GM18858 (cell line): ENCODE measurements around the gene EHD4.

Experiments used
- ATAC-seq: cut with Tn5 transposase; IDR thresholded peaks from one replicate; pipeline ENCODE4 v1.9.1; 2021; ENCODE audit not compliant: unreplicated experiment

Gene EHD4

GRCh38 chr15:41882689-41883483, 89.5 kb downstream of the EHD4 start:
- ATAC-seq, result no peak

DNA sequence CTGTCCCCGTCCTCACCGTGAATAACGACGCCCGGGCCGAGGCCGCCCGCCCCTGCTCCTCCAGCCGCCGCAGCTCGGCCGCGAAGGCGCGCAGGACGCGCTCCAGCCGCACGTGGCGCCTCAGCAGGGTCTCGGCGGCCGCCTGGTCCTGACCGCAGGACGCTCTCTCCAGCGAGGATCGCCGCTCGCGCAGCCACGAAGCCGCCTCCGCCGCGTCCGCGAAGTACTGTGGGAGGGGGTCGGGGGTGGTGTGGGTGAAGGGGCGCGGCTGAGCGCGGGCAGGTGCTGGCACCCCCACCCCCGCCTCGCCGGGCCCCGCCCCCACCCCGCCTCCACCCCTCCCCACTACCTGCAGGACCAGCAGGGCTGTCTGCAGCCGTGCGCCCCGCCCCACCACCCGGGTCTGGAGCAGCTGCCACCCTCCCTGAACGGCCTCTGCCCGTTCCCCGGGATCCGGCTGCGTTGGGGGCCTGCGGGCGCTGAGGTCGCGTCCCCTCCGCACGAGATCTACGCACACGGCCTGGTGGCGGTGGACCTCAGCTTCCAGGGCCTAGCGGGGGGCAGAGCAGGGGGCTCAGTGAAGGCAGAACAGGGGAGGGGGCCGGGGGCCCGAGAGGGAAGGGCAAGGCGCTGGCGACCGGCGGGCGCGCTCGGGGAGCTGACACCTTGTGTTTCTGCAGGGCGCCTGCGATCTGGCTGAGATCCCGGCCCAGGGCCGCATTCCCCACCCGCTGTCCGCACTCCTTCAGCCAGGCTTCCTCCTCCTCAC, 90.3 kb downstream of the EHD4 start:
- ATAC-seq, result no peak

DNA sequence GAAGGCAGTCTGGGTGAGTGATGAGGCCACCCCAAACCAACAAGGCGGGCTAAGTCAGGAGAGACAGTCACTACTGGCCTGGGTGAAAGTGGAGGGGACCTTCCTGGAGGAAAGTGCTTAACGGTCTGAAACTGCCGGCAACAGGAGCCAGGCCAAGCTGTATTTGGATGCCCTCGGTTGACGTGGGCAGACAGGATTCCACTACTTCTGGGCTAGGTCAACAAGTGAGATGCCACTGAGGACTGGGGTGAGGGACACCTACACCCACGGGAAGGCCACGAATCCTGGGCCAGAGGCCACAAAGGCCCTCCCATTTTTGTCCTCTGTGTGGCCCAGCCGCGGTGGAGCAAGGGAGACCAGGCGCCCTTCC, 90.8 kb downstream of the EHD4 start:
- no peak for ATAC-seq

DNA sequence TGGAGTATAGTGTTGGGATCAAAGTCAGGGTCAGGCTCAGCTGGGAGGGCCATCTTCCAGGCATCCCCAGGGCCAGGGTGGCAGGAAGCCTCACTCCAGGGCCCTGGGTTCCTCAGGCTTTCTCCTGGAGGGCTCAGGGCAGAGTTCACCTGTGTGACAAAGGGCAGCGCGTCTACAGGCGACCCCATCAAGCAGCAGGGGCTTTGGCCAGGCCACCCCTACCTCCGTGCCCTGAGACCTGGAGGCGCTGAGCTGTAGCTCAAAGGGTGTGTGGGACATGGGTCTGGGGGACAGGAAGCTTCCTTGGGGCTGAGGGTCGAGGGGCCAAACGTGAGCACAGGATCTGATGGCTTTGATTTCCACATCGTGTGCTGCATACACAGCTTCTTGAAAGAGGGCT, 91.3 kb downstream of the EHD4 start:
- ATAC-seq, result no peak

- ATAC-seq, result no peak
Measured at GRCh38 chr15:41880156-41880877, 92.0 kb downstream of the EHD4 start.

DNA sequence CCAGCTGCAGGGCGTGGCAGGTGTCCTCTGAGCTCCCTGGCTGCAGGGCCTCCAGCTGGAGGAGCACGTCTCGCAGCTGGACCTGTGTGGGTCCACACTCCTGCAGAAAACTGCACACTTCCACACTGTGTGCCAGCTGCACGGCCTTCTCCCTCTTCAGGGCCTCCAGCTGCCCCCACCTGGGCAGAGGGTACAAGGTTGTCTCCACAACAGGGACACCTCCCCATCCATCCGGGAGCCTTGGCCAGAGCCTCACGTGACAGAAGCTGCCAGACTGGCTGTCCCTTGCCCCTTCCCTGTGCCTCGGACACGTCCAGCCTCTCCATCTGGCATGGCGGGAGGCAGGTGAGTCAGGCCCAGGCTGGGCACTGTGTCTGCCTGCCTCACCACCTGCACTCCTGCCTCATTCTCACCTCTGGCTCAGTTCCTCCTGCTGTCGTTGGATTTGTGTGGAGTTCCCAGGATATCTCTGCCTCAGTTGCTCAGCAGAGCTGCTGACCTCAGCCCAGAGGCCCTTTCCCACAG, 93.0 kb downstream of the EHD4 start:
- no peak for ATAC-seq

DNA sequence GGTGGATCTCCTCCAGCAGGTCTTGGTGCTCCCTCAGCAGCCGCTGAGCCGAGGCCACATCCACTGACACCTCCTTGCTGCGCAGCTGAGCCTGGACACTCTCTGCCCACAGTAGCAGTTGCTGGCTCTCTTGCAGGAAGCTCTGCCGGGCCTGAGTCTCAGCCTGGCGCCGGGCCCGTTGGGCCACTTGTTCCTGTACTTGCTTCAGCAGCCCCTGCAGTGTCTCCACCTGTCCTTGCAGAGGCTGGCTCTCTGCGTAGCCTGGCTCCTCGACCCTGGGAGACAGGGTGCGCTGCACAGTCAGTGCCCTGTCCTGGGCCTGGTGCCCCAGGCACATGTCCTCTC, 94.0 kb downstream of the EHD4 start:
- ATAC-seq, result no peak

DNA sequence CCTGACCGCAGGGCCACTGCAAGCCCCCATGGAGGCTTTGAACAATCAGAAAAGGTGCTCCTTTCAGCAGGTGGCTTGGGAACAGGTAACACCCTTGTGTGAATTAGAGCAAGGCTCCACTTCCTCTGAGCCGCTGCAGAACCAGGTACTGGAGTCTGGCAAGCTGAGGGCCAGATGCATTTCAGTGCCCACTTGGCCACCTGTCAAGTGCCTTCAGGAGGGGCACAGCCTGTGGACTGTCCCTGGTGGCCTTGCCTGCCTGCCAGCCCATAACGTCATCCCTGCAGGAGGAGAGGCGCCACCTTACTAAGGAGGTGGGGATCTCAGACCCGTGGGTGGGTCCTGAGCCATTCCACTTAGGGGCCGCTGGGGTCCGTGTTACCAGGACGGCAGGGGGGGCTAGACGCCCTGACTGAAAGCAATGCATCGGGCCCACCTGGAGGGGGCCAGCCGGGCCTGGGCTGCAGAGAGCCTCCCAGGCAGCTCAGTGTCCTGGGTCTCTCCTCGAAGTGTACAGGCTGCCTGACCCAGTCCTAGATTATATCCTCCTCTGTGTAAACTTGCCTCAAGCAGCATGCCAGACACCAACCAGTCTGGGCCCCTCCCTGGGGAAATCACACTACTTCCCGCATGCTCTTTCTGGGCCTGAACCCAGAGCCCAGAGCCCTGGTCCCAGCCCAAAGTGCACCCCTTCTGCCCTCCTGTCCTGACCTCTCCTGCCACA, 94.6 kb downstream of the EHD4 start:
- no peak for ATAC-seq

- ATAC-seq, result no peak
Measured at GRCh38 chr15:41876689-41877088, 95.7 kb downstream of the EHD4 start.

- no peak for ATAC-seq
Measured at GRCh38 chr15:41876007-41876406, 96.3 kb downstream of the EHD4 start.

DNA sequence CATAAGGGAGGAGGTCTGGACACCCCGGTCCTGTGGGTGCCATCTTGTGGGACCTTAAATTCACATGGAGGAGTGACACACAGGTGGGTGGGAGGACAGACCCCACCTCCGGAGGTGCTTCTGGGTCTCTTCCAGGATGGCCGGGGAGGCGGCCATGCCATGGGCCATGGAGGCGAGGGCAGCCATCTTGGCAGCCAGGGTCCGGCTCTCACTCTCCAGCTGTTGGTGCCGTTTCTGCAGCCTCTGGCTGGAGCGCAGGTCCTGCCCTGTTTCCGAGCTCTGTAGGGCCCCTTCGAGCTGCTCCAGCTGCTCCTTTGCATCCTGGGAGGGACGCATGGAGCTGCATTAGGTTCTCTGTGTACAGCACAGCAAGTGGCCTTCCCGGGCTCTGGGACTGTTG, 97.6 kb downstream of the EHD4 start:
- ATAC-seq, result no peak

DNA sequence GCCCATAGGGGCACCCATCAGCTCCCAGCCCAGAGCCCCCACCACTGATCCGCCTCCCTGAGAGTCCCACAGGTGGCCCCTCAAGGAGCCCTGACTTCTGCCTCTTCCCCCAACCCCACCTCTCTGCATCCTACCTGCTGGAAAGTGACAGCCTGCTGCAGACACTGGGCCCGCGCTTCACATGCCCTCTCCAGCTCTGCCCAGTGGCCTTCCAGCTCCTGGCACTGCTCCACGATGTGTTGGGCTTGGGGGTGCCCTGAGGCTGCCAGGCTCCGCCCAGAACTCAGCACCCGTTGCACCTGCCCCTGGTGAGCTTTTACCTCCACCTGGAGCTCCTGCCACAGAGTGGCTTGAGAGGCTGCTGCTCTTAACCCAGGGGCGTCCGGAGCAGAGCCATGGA, 98.6 kb downstream of the EHD4 start:
- ATAC-seq, result no peak

DNA sequence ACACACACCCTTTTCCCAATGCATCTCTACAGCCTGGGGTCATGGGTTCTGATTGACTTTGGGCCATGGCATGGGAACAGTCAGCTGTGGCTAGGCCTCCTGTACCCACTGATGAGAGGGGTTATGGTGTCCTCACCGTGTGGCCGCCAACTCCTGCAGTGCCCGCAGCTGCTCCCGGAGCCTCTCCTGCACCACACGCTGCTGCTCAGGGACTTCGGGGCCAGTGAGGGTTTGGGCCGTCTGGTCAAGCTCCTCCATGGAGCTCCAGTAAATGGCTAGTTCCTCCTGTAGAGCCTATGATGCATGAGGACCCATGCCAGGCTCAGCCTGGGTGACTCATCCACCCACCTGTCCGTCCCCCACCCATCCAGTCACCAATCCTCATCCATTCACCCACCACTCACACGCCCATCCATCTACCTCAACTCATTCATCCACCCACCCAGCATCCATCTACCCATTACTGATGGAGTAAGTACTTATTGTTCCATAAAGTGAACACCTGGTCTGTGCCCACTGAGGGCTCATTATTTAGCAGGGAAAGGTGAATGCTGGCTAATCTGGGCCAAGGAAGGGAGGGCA, 100.1 kb downstream of the EHD4 start:
- no peak for ATAC-seq

GRCh38 chr15:41871175-41871905, 101.0 kb downstream of the EHD4 start:
- no peak for ATAC-seq

- no peak for ATAC-seq
Measured at GRCh38 chr15:41870689-41871081, 101.7 kb downstream of the EHD4 start.

DNA sequence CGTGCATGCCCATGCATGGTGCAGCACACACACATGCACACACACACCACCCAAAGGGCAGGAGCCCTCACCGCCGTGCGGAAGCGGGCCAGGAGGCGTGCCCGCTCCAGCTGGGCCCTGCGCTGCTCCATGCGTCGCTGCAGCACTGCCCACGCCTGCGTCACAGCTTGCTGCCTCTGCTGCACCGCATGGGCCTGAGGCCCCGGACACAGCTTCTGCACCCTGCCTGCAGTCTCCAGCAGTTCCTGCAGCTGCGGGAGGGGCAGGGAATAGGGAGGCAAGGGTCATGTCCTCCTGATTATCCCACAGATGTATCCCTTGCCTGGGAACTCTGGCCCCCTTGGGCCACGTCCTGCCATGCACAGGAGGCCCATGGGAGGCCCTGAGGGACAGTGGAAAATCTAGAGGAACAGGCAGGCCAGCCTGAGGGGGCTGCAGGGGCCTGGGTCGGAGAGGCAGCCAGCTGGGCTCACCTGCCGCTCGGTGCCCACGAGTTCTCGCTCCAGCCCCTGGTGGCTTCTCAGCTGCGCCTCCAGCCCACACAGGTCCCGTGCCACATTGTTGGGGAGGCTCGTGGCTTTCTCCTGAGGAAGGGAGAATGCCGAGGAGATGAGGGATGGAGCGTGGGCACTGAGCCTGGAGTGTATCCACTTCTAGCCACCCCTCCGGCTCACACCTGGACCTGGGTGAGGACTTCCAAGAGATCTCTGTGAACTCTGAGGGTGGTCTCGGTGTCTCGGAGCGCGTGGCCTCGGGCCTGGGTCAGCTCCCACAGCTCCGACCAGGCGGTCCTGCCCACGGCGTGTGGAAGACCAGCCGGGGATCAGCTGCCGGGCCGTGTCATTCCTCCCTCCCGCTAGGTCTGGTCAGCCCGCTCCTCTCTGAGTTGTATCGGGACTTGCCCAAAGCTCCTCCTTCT, 102.3 kb downstream of the EHD4 start:
- no peak for ATAC-seq

DNA sequence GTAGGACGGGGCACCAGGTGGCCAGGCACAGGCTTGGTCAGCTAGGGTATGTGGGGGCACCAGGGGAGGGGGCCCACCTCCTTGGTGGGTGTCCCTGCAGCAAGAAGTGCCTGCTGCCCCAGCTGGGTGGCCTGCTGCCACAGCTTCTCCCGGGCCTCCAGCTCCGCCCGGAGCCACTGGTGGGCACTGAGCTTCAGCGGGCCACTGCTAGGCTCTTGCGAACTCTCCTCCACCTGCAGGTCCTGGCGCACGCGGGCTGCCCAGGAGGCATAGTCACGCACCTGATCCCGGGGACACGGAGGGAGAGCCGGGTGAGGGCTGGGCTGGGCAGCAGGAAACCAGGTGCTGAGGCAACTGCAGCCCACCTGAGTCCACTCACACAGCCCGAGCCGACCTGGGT, 104.0 kb downstream of the EHD4 start:
- ATAC-seq, result no peak

GRCh38 chr15:41866872-41867579, 105.3 kb downstream of the EHD4 start:
- no peak for ATAC-seq
